GM12873 (cell line): ENCODE results near the gene GRPEL1.

Experiments used
- TF ChIP-seq, protein P1 (sequence below): IDR thresholded peaks from 2 replicates; pipeline ENCODE4 v1.5.1; 2012; ENCODE audit warnings: low read depth, mild to moderate bottlenecking, moderate library complexity, low read length, control low read depth; ENCODE audit not compliant: insufficient read depth; ENCODE audit errors: missing control alignments

The GRPEL1 gene

DNA sequence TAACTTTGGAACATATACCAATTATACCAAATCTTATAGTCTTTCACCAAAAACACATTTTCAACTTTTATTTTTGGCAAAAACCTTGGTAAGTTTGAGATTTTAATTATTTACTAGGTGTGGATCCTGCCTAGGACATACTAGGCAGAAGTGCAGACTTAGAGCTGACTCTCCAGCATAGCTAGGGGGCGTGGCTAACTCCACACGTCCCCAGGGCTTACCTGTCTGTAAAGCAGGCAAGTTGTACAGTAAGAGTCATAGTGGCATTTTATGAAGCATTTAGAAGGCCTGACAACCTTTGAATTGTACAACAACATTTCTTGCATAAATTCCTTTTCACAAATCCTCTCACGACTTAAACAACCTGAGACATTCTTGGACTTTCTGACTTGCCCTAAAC lies 19.2 kb upstream of the GRPEL1 start:
- TF ChIP-seq, protein P1, sequence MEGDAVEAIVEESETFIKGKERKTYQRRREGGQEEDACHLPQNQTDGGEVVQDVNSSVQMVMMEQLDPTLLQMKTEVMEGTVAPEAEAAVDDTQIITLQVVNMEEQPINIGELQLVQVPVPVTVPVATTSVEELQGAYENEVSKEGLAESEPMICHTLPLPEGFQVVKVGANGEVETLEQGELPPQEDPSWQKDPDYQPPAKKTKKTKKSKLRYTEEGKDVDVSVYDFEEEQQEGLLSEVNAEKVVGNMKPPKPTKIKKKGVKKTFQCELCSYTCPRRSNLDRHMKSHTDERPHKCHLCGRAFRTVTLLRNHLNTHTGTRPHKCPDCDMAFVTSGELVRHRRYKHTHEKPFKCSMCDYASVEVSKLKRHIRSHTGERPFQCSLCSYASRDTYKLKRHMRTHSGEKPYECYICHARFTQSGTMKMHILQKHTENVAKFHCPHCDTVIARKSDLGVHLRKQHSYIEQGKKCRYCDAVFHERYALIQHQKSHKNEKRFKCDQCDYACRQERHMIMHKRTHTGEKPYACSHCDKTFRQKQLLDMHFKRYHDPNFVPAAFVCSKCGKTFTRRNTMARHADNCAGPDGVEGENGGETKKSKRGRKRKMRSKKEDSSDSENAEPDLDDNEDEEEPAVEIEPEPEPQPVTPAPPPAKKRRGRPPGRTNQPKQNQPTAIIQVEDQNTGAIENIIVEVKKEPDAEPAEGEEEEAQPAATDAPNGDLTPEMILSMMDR: no peak

DNA sequence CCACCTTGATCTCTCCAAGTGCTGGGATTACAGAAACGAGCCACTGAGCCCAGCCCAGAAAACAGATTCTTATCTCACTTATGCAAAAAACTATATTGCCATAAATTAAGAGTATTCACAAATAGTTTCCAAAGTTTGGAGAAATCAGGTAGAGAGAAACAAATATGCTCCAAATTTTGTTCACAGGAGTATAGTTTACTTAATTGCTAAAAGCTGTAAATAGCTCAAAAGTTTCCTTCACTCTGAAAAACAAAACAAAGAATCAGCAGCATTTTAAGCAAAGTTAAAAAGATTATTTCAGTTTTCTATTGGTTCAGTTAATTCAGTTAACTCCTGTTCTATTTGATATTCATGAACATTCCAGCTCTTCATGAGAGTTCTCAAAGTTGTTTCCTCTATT lies 18.5 kb upstream of the GRPEL1 start:
- TF ChIP-seq, protein P1: no peak

DNA sequence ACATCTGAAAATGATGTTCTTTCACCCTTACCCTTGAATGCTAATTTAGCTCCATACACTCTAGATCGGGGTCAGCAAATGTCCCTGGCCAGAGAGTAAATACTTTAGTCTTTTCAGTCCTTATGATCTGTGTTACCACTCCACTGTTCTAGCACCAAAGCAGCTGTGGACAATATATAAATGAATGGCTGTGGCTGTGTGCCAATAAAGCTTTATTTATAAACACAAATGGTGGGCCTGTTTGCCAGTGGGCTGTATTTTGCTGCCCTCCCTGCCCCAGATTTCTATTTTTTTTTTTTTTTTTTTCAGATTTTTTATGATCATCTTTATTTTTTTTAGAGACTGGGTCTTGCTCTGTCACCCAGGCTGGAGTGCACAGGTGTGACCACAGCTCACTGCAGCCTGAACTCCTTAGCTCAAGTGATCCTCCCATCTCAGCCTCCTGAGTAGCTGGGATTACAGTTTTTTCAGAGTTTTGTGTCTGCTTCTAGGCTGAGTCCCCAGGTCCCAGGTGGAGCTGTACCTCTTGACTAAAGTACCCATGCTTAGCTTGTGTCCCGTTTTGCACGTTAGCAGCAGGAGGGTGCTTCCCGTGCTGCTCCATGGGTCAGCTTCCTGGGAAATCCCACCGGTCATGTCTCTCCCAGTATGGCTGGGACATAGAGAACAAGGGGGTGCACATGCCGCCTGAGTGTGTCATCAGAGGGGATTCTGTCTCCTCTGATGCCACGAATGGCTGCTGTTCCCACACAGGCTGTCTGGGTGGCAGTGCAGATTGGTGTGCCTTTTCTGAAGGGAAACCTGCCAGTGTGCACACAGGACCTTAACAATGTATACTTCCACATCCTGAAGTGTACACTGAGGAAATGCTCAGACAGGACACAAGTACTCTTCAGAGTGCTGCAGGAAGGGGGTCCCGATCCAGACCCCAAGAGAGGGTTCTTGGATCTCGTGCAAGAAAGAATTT lies 16.0 kb upstream of the GRPEL1 start:
- TF ChIP-seq, protein P1: no peak

DNA sequence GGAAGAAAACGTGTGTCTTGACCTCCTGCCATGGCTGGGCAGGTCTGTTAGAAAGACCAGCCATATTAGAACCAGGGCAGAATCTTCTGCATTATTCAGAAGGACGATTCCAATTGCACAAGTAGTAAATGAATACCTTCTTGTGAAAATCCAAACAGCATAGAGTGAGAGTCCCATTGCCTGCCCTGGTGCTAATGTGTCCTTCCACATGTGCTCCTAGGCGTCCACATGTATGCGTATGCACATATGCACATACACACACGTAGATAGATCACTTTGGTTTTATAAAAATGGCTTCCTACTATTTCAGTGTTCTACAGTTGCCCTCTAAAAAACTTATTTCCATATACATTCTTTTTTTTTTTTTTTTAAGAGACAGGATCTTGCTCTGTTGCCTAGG lies 10.2 kb upstream of the GRPEL1 start:
- TF ChIP-seq, protein P1: no peak

DNA sequence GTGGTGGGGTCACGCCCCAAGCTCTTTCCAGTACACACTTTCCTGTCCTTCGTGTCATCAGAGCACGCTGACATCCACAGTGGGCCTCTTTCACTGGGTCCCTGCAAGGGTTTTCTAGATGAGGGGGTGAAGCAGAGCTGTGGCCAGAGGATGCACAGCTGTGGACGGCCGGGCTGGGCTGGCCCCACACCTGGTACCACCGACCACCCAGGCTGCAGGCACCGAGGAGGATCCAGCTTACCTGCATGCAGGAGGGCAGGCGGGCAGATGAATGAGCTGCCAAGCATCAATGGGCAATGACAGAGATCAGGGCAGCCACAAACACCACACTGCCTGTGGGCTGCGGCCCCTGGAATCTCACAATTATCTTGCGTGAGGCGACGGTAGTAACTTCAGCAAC lies 9.5 kb upstream of the GRPEL1 start:
- TF ChIP-seq, protein P1: no peak

DNA sequence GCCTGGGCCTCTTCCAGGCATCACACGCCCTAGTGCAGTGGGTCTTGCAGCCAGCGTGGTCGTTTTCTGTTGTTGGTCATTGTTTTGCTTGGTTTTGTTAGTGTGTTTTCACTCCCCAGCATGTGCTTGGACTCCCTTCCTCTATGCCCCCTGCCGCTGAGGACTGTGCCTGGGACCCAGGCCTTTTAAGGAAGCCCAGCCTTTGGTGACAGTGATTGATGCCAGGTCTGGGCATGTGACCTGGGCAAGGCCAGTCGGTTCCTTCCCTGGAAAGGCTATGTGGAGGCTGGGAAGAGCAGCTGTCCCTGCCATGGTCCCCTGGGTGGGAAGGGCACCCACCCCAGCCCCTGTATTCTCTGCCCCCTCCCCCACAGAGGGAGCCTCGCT lies 8.8 kb upstream of the GRPEL1 start:
- TF ChIP-seq, protein P1: no peak

DNA sequence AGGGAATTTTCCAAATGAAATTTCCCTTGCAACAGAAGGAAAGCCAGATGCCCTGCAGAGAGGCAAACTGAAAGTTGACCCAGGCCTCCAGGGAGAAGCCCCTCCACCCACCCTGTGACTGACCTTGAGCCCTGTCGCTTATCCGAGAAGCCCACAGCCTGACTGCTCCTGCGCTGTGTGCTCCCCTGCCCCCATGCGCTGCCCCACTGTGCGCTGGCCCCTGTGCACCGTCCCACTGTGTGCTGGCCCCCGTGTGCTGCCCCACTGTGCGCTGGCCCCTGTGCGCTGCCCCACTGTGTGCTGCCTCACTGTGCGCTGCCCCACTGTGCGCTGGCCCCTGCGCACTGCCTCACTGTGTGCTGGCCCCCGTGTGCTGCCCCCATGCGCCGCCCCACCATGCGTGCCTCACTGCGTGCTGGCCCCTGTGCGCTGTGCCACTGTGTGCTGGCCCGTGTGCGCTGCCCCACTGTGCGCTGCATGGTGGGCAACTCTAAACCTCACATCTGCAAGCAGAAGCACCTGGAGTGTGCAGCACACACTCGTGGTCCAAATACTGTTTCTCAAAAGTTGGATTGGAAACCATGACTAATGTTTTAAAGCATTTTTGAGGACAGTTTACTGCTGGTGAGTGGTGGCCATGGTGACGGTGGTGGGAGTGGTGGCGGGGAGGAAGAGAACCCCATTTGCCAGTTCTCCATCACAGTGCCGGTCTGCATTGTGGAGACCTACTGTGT lies 8.3 kb upstream of the GRPEL1 start:
- TF ChIP-seq, protein P1: no peak
